Esophagus muscularis mucosa (tissue), 4 donors: Measurements from ENCODE around the gene NME3.

Source experiments
- EP300 ChIP-seq: sonication (generic); formaldehyde crosslinking; IDR thresholded peaks from one replicate; pipeline ENCODE4 v1.6.1; 2017; ENCODE audit warnings: antibody characterized with exemption
- POLR2A ChIP-seq: fragments of 450-650 bp; IDR thresholded peaks from one replicate; pipeline ENCODE4 v1.6.1; 2017; ENCODE audit warnings: antibody characterized with exemption, moderate library complexity, mild to moderate bottlenecking, low read depth
- POLR2AphosphoS5 ChIP-seq, 2 donors: sonication (generic); formaldehyde crosslinking; IDR thresholded peaks; one replicate each; pipeline ENCODE4 v1.6.1; 2017; ENCODE audit warnings: antibody characterized with exemption in 2 of 2
- TF ChIP-seq, protein P1 (sequence below), 3 experiments: fragments of 200-600 bp in 2 of 3; fragments of 450-650 bp in 1 of 3; sonication (generic) in 2 of 3; IDR thresholded peaks; one replicate each; pipeline ENCODE4 v1.5.1; 2017 to 2019; ENCODE audit warnings: antibody characterized with exemption in 3 of 3, mild to moderate bottlenecking in 2 of 3, moderate library complexity in 1 of 3

DNA sequence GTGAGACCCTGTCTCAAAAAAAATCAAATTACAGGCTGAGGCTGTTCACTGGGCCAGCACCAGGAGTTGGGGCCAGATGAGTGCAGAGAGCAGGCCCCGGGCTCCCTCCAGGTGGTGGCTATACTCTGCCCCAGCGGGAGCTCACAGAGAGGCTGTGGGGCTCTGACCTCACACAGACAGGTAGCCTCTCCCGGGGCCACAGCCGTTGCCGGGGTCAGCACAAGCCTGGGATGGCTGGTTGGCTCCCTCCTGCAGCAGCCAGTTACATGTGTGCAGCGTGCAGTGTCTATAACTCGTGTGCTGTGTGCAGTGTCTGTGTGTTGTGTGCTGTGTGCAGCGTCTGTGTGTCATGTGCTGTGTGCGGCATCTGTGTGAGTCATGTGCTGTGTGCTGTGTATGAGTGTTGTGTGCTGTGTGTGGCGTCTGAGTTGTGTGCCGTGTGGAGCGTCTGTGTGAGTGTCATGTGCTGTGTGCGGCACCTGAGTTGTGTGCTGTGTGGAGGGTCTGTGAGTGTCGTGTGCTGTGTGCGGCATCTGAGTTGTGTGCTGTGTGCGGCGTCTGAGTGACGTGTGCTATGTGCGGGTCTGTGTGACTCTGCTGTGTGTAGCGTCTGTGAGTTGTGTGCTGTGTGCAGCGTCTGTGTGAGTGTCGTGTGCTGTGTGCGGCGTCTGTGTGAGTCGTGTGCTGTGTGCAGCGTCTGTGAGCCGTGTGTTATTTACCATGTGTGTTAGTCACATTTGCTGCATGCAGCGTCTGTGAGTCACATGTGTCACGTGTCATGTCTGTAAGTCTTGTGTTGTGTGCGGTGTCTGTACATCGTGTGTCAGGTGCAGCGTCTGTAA is 44.5 kb downstream of the NME3 start:
- TF ChIP-seq, protein P1, sequence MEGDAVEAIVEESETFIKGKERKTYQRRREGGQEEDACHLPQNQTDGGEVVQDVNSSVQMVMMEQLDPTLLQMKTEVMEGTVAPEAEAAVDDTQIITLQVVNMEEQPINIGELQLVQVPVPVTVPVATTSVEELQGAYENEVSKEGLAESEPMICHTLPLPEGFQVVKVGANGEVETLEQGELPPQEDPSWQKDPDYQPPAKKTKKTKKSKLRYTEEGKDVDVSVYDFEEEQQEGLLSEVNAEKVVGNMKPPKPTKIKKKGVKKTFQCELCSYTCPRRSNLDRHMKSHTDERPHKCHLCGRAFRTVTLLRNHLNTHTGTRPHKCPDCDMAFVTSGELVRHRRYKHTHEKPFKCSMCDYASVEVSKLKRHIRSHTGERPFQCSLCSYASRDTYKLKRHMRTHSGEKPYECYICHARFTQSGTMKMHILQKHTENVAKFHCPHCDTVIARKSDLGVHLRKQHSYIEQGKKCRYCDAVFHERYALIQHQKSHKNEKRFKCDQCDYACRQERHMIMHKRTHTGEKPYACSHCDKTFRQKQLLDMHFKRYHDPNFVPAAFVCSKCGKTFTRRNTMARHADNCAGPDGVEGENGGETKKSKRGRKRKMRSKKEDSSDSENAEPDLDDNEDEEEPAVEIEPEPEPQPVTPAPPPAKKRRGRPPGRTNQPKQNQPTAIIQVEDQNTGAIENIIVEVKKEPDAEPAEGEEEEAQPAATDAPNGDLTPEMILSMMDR (IDR thresholded peaks at IDR 0.05): no peak
- TF ChIP-seq POLR2AphosphoS5 (IDR thresholded peaks at IDR 0.05) (no peak), POLR2A (no peak), EP300 (no peak)
